GM19099 (cell line): ENCODE results near the gene GNAI3.

ENCODE experiments used
- POLR2A ChIP-seq: IDR thresholded peaks from 3 replicates; pipeline ENCODE4 v1.6.1; 2011; ENCODE audit warnings: low read depth; ENCODE audit not compliant: insufficient read length; ENCODE audit errors: extremely low read depth

GNAI3 gene

DNA sequence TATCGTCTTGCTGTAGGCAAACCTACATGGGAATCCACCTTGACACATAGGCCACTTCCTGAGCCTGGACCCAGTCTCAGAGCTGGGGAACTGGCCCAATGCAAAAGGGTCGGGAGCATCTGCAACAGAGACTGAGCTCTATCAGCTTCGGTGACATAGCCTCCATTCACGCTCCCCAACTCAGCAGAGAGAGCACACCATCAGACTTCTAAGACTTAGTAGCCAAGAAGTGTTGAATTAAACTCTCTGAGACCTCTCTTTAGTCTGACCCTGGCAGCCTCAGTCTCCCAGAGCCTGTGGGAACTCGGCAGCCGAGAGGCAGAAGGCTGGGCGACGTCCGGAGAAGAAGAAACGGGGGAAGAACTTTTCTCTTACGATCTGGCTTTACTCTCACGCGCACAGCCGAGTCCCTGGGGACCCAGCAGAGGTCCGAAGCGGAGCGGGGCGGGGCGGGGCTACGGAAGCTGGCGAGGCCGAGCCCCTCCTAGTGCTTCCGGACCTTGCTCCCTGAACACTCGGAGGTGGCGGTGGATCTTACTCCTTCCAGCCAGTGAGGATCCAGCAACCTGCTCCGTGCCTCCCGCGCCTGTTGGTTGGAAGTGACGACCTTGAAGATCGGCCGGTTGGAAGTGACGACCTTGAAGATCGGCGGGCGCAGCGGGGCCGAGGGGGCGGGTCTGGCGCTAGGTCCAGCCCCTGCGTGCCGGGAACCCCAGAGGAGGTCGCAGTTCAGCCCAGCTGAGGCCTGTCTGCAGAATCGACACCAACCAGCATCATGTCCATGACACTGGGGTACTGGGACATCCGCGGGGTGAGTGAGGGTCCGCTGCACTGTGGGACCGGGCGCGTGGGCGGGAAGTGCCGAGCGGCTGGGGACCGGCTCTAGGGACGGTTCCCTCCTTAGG is 107.5 kb downstream of the GNAI3 start, which contains the start of gene GSTM4:
GSTM4 (plus strand) TSS at position 485 of the 905 bp plus-strand sequence; CDS start at position 776, 291 bp downstream.
- TF ChIP-seq POLR2A = peak; percentile 63

DNA sequence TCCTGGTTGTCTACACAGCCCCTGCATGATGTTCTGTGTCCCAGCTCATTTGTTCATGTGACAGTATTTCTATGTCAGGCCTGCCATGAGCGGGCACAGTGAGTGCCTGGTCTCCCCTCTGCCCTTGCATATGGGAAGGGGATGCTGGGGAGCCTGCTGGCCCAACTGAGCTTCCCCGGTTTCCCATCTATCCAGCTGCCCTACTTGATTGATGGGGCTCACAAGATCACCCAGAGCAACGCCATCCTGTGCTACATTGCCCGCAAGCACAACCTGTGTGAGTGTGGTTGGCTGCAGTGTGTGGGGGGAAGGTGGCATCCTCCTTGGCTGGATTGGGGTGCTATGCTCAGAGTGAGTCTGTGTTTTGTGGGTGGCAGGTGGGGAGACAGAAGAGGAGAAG is 109.0 kb downstream of the GNAI3 start:
- TF ChIP-seq POLR2A = no peak

DNA sequence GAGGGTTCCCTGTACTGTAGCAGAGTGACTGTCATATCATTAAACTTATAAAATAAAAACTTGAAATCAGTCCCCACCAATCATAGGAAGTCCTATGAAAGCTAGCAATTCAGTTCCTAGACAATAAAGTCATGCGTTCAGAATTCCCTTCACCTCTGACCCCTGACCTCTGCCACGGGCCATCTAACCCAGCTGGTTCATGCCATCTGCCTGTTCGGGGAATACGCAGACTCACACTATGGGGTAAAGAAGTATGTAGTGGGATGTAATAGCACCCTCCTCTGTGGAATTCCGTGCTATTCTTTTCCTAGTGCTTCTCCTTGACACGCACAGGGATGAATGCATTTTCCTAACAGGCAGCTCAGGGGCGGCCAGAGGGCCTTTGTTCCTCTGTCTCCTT is 109.6 kb downstream of the GNAI3 start:
- TF ChIP-seq POLR2A = no peak

DNA sequence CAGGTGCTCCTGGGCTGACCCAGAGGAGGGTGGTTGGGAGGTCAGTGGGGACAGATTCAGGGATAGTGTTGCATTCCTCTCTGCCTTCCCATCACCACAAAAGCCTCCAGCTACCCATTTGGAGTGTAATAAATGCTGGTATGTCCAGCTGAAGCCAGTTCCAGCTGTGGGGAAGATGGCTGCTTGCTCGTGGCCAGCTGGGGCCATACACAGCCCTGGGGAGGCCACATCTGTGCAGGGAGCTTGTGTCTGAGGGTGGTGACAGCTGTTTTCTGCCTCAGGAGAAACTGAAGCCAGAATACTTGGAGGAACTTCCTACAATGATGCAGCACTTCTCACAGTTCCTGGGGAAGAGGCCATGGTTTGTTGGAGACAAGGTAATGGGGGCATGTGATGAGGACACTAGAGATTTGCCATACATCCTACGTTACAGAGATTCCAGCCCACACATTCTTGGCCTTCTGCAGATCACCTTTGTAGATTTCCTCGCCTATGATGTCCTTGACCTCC is 110.2 kb downstream of the GNAI3 start:
- no peak for TF ChIP-seq POLR2A

DNA sequence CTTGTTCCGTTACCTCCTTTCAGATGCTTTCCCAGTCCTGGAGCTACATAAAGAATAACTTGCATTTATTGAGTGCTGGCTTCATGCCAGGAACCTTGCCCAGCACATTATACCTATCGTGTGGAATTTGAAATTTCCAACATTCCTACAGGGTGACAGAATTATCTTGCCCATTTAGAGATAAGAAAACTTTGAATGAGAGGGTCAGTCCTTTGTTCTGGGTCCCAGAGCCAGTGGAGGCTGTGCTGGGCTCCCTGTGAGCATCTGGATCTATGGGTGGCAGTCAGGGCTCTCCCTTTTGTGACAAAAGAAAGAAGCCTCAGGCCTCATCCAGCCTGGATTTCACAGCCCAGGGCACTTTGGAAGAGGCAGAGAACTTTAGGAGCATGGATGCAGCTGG is 110.7 kb downstream of the GNAI3 start:
- no peak for TF ChIP-seq POLR2A

DNA sequence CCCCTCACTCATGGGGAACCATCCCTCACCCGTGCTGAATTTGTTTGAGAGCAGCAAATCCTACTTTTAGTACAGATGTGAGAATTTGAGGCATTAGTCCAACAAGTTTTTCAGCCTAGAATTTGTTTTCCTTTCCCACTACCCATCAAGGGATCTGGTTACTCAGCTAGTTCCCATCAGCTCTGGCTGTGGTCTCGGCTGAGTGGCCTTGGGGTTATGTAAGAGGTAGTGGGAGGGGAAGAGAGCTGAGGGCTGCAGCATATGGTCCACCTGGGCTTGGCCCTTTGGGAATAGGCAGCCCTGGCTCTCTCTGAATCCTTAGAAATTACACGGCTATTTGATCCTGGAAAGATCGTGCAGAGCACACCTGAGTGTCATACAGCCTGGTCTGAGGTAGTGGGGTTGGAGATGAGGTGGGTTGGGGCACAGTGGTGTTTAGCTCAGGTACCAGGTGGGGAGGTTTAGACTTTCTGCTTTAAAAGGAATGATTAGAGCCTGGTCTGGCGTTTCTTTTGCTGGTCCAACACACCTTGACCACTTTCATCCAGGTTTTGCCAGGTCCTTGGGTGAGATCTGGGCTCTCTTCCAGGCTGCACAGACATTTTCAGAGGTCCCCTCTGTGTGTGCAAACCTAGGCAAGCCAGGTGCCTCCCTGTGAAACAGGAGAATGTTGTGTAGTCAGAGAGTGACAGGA is 111.7 kb downstream of the GNAI3 start:
- TF ChIP-seq POLR2A = no peak

DNA sequence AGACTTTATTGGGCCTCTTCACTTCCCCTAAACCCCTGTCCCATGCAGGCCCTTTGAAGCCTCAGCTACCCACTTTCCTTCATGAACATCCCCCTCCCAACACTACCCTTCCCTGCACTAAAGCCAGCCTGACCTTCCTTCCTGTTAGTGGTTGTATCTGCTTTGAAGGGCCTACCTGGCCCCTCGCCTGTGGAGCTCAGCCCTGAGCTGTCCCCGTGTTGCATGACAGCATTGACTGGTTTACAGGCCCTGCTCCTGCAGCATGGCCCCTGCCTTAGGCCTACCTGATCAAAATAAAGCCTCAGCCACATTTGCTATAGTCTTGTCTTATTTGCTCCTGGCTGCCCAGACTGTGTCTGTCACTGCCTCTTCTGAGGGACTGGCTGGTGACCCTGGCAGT is 113.0 kb downstream of the GNAI3 start:
- TF ChIP-seq POLR2A = no peak

DNA sequence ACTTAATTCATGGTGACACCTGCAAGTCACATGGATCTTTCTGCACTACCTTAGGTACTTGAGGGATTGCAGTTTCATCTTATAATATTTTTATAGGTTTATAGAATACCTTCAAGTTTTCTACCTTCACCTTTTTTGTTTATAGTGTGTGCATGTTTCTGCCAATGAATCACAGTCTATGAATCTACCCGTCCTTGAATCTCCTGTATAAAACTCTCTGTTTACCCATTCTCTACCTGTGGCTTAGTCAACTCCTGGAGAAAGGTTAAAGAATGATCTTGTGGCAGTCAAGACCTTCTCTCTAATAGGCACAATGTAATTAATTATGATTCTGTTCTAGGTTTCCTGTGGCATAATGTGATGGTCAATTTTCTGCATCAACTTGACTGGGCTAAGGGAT is 116.3 kb downstream of the GNAI3 start:
- TF ChIP-seq POLR2A = no peak

DNA sequence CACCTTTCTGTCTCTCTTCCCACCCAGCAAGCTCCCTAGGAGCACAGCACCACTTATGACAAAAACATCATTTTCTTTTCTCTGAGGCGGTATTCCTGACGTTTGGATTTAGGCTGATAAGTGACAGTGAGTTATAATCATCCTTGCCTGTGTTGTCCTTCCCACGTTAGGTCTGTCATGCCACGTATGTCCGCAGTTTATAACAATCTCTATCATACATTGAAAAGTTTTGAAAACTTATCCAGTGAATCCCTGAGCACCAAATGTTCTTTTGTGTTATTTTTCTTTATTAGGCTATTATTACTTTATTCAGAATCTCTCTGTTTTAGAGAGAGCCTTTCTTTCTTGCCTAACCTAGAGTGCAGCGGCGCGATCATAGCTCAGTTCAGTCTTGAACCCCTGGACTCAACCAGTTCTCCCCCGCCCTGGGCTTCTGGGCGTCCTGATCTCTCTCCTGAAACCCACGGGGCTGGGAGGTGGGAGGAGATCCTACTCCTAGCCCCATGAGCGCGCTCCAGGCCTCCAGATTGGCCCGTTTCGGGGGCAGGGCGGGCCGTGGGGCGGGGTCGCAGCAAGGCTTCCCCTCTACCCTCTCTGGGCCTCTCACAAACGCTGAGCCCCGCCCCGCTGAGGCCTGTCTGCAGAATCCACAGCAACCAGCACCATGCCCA is 119.2 kb downstream of the GNAI3 start, which contains the start of gene GSTM2:
GSTM2 (plus strand) TSS at position 606 of the 671 bp plus-strand sequence; CDS start at position 665, 59 bp downstream.
- TF ChIP-seq POLR2A = peak; percentile 17
